ENCODE data around the gene AK5.

The AK5 gene

DNA sequence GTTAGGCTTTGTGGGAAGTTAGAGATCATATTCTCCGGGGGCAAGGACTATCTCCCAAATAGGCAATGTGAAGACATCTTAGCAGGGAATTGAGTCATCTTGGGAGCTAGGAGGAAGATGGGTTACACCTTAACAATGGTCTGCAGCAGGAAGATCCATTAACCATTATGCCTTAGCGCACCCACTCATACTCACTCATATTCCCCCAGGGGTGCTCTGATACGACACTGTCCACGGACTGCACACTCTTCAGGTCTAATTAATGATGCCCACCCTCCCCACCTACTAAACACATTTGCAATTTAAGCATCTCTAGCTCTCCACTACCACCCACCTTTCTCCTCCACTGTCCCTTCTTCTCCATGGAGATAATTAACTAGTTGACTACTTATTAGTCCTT lies 857 bp upstream of the AK5 start:
- H3K4me2 ChIP-seq (ENCODE audit: low read length), result peak overlapping the region; percentile 48
- H3K27me3 ChIP-seq (ENCODE audit: control insufficient read depth, low read length), result peaks cover 28% of the 10 kb centered on the region
- peak overlapping the region; percentile 46 for H3K4me3 ChIP-seq (ENCODE audit: low read length)

DNA sequence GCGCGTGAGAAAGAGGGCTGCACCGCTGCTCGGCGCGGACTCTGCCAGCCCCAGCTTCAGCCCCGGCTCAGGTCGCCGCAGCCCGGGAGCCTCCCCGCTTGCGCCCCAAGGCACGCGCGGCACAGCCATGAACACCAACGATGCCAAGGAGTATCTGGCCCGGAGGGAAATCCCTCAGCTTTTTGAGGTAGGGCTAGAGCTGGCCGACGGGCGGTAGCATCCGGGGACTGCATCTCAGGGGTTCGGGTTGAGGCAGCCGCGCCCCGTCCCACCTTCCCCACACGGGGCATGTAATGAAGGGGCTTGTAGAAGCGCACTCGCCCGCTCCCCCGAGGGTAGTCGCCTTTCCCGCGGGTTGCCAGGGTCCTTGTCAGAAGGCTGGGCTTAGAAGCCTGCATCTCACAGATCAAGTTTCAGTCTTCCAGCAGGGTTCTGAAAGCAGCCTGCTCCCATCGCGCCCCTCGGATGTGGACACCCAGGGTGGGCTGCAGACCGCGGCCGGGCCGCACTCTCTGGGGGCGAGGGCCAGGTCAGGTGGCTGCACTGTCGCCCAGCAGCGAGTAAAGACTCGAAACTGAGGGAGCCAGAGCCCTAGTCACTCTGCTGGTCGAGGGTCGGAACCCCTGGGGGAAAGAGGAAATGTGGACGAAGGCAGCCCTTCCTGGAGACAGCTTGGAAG lies 507 bp downstream of the AK5 start:
- peak overlapping the region; percentile 48 for H3K4me2 ChIP-seq (ENCODE audit: low read length)
- no peak overlapping the region for H3K27ac ChIP-seq (ENCODE audit: low read depth, low read length)
- H3K4me1 ChIP-seq (ENCODE audit: control insufficient read depth, low read length), result peaks cover 23% of the 10 kb centered on the region
- H3K79me2 ChIP-seq (ENCODE audit: control insufficient read depth, low read length), result no peaks in the 10 kb centered on the region
- 0 out of 2 replicates have a peak, but pooled peaks have one; percentile 11 for TF ChIP-seq EZH2phosphoT487 (IDR thresholded peaks at IDR 0.05; ENCODE audit: borderline replicate concordance, low read length)
- TF ChIP-seq CTCF (IDR thresholded peaks at IDR 0.05; ENCODE audit: low read depth, low read length, poor library complexity, severe bottlenecking), result no peak
- no peaks in the 10 kb centered on the region for H3K36me3 ChIP-seq (ENCODE audit: control insufficient read depth, low read length)
- H3K4me3 ChIP-seq (ENCODE audit: low read length), result peak overlapping the region; percentile 40
- H3K27me3 ChIP-seq (ENCODE audit: control insufficient read depth, low read length), result peaks cover 28% of the 10 kb centered on the region
- no peaks in the 10 kb centered on the region for H3K9me3 ChIP-seq (ENCODE audit: control insufficient read depth, insufficient read depth, low read length)
- H3F3A ChIP-seq (ENCODE audit: control insufficient read depth, insufficient read depth), result 0 out of 2 replicates have a peak, but pooled peaks cover 5% of the 10 kb centered on the region
- H4K20me1 ChIP-seq (ENCODE audit: control insufficient read depth, insufficient read depth, low read depth, low read length), result no peaks in the 10 kb centered on the region
- no peaks in the 10 kb centered on the region for H3K9me2 ChIP-seq (replicated peaks; ENCODE audit: control insufficient read depth, low read length)

More for the DNA sequence above, 857 bp upstream of the AK5 start:
- TF ChIP-seq EZH2phosphoT487 (IDR thresholded peaks at IDR 0.05; ENCODE audit: borderline replicate concordance, low read length) (no peak), CTCF (IDR thresholded peaks at IDR 0.05; ENCODE audit: low read depth, low read length, poor library complexity, severe bottlenecking) (no peak)
- H3F3A ChIP-seq (ENCODE audit: control insufficient read depth, insufficient read depth), result 0 out of 2 replicates have a peak, but pooled peaks cover 5% of the 10 kb centered on the region
- no peaks in the 10 kb centered on the region for H3K9me2 ChIP-seq (replicated peaks; ENCODE audit: control insufficient read depth, low read length)
- no peaks in the 10 kb centered on the region for H4K20me1 ChIP-seq (ENCODE audit: control insufficient read depth, insufficient read depth, low read depth, low read length)
- H3K79me2 ChIP-seq (ENCODE audit: control insufficient read depth, low read length), result no peaks in the 10 kb centered on the region
- no peaks in the 10 kb centered on the region for H3K9me3 ChIP-seq (ENCODE audit: control insufficient read depth, insufficient read depth, low read length)
- H3K36me3 ChIP-seq (ENCODE audit: control insufficient read depth, low read length), result no peaks in the 10 kb centered on the region
- H3K4me1 ChIP-seq (ENCODE audit: control insufficient read depth, low read length), result peaks cover 23% of the 10 kb centered on the region
- no peak overlapping the region for H3K27ac ChIP-seq (ENCODE audit: low read depth, low read length)

- no peak overlapping the region for H3K27ac ChIP-seq (ENCODE audit: low read depth, low read length)
- H3K36me3 ChIP-seq (ENCODE audit: control insufficient read depth, low read length), result no peaks in the 10 kb centered on the region
- no peaks in the 10 kb centered on the region for H3K9me3 ChIP-seq (ENCODE audit: control insufficient read depth, insufficient read depth, low read length)
- H3K27me3 ChIP-seq (ENCODE audit: control insufficient read depth, low read length), result peaks cover 30% of the 10 kb centered on the region
- H3K4me3 ChIP-seq (ENCODE audit: low read length), result peak overlapping the region; percentile 40
- peak overlapping the region; percentile 48 for H3K4me2 ChIP-seq (ENCODE audit: low read length)
- no peaks in the 10 kb centered on the region for H4K20me1 ChIP-seq (ENCODE audit: control insufficient read depth, insufficient read depth, low read depth, low read length)
- H3K79me2 ChIP-seq (ENCODE audit: control insufficient read depth, low read length), result no peaks in the 10 kb centered on the region
- 0 out of 2 replicates have a peak, but pooled peaks cover 5% of the 10 kb centered on the region for H3F3A ChIP-seq (ENCODE audit: control insufficient read depth, insufficient read depth)
- peaks cover 23% of the 10 kb centered on the region for H3K4me1 ChIP-seq (ENCODE audit: control insufficient read depth, low read length)
- H3K9me2 ChIP-seq (replicated peaks; ENCODE audit: control insufficient read depth, low read length), result no peaks in the 10 kb centered on the region
- TF ChIP-seq CTCF (IDR thresholded peaks at IDR 0.05; ENCODE audit: low read depth, low read length, poor library complexity, severe bottlenecking), result no peak
- TF ChIP-seq EZH2phosphoT487 (IDR thresholded peaks at IDR 0.05; ENCODE audit: borderline replicate concordance, low read length), result no peak
Measured at GRCh38 chr1:77282866-77283539, 1.2 kb downstream of the AK5 start.
